Astrocyte of the cerebellum (primary cell): ENCODE data around the gene PUSL1.
A peak's percentile ranks its signal among the peaks of the same experiment; 100 is the strongest.

Source experiments
- DNase-seq: peaks from one replicate; pipeline ENCODE4 v3.0.0-alpha.2; 2011; ENCODE audit warnings: low read depth
- H3K4me3 ChIP-seq: 2 replicates; pipeline ENCODE4 v1.5.1; 2011; ENCODE audit warnings: mild to moderate bottlenecking, low read depth, low read length, moderate library complexity
- in situ Hi-C: cut with HindIII; loops from 2 replicates; pipeline ENCODE4 v1.10.0; 2017; ENCODE audit warnings: low sequenced_read_pairs
- TF ChIP-seq, protein P1 (sequence below): IDR thresholded peaks from 2 replicates; pipeline ENCODE4 v1.5.1; 2012; ENCODE audit warnings: low read length, low read depth, moderate library complexity, mild to moderate bottlenecking; ENCODE audit errors: missing control alignments

The PUSL1 gene, protein sequence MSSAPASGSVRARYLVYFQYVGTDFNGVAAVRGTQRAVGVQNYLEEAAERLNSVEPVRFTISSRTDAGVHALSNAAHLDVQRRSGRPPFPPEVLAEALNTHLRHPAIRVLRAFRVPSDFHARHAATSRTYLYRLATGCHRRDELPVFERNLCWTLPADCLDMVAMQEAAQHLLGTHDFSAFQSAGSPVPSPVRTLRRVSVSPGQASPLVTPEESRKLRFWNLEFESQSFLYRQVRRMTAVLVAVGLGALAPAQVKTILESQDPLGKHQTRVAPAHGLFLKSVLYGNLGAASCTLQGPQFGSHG

DNA sequence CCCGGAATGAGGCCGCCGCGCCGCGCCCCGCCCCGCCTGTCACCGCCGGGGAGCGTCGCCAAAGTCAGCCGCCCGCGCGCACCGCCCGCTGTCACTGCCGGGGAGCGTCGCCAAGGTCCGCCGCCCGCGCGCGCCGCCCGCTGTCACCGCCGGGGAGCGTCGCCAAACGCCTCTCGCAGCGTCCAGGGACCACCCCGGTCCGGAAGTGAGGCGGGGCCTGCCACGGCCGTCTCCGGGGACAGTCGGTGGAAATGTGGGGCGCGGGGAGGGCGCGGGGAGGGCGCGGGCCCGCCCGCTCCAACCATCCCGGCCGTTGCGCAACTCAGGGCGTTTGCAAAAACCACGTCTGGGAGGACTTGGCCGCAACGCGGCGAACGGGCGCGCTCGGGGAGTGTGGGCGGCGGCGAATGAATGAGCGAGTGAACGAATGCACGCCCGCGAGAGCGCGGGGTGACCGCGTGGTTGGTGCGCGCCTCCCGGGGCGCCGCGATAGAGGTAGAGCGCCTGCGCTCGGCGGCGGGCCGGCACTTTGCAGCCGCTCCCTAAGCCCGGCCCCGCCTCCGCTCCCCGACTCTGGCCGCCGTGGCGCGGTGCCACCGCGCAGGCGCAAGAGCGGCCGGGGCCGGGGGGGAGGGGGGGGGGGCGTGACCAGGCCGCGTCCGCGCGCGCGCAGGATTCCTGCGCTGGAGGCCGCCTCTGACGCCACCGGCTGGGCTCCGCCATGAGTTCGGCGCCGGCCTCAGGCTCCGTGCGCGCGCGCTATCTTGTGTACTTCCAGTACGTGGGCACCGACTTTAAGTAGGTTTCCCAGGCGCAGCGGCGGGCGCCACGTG, at the start of gene PUSL1, which contains the start of gene ACAP3:
Gene PUSL1, plus strand, starts transcription at position 675 of the 833 bp plus-strand sequence. Its CDS starts 47 bp downstream, at position 722.
Gene ACAP3, minus strand, starts transcription at position 8 of the 833 bp plus-strand sequence. CDS start 115 bp downstream, outside the sequence.
- TF ChIP-seq, protein P1, sequence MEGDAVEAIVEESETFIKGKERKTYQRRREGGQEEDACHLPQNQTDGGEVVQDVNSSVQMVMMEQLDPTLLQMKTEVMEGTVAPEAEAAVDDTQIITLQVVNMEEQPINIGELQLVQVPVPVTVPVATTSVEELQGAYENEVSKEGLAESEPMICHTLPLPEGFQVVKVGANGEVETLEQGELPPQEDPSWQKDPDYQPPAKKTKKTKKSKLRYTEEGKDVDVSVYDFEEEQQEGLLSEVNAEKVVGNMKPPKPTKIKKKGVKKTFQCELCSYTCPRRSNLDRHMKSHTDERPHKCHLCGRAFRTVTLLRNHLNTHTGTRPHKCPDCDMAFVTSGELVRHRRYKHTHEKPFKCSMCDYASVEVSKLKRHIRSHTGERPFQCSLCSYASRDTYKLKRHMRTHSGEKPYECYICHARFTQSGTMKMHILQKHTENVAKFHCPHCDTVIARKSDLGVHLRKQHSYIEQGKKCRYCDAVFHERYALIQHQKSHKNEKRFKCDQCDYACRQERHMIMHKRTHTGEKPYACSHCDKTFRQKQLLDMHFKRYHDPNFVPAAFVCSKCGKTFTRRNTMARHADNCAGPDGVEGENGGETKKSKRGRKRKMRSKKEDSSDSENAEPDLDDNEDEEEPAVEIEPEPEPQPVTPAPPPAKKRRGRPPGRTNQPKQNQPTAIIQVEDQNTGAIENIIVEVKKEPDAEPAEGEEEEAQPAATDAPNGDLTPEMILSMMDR: no peak

GRCh38 chr1:1259119-1259488, 49.3 kb upstream of the PUSL1 start:
- no peak overlapping the region for H3K4me3 ChIP-seq
- TF ChIP-seq, protein P1: no peak
- in situ Hi-C loops: no loop called here
- DNase-seq: no peak

More for the DNA sequence above, at the start of gene PUSL1, which contains the start of gene ACAP3:
- in situ Hi-C loops: no loop called here
- peak within 1 kb of the TSS; percentile 74 for H3K4me3 ChIP-seq
- peak; percentile 79 for DNase-seq

GRCh38 chr1:1259540-1259939, 48.9 kb upstream of the PUSL1 start:
- no peak overlapping the region for H3K4me3 ChIP-seq
- DNase-seq: no peak
- in situ Hi-C loops: no loop called here
- TF ChIP-seq, protein P1: no peak

DNA sequence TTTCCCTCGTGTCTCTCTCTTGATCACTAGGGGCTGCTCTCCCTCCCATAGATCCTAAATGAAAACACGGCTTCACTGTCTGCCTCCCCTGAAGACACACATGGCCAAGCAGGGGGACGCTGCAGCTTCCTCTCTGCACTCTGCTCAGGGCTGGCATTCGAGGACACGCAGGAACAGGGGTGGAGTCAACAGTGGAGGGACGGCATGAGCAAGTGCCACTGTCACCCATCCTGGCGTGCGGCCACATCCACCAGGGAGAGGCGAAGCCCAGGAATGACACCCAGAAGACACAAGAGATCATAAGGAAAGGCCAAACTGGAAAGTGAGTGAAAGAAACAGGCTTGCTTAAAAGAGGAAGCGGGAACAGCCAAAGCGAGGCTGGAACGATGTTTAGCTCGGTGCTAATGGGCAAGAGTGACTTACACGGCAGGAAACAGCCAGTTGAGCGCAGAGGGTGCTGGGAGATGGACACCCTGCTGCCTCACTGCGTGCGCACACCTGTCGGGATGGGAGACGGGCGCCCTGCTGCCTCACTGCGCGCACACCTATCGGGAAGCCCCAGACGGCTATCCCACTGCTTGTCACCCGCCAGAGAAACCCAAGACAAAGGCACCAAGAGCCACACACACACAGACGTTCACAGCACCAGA, 48.3 kb upstream of the PUSL1 start:
- TF ChIP-seq, protein P1: no peak
- in situ Hi-C loops: no loop called here
- no peak for DNase-seq
- no peak overlapping the region for H3K4me3 ChIP-seq

DNA sequence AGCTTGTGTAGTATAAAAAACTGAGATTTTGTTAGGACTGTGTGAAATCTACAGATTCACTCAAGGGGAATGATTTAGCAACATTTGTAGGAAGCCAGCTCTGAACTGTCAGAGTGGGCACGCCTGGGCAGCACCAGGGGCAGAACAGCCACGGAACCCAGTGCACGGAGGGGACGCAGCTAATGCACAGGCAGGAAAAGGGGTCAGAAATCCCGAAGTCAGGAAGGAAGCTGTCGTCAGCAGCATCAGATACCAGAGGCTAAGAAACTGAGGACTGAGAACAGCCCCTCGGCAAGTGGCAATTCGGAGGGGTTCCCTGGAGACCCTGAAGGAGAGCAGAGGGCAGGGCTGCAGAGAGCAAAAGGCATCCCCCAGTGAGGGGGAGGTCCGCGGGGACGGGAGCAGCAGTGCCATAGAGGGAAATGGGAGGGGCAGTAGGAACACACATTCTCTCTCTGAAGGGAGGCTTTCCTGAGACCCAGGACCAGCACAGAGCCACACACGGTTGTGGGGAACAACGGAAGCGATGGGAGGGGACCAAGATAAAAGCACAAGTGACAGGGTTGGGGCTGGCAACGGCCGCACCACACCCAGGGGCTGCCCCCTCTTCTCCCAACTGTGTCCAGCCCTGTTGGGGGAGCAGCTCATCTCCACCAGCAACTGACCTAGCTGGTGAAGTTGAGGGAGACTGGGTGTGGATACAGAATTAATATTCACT, 47.4 kb upstream of the PUSL1 start:
- no peak for DNase-seq
- TF ChIP-seq, protein P1: no peak
- H3K4me3 ChIP-seq: no peak overlapping the region
- in situ Hi-C loops: no loop called here

GRCh38 chr1:1262071-1262470, 46.3 kb upstream of the PUSL1 start:
- in situ Hi-C loops: no loop called here
- H3K4me3 ChIP-seq: no peak overlapping the region
- DNase-seq: no peak
- TF ChIP-seq, protein P1: no peak
